ENCODE results near the gene LCOR. TPM values are rescaled to one million over a fixed set of nuclear protein-coding genes. Genes with fewer than 3 reads are reported as not detected.
"Not testable (repeated sequence)": the region's sequence is repeated elsewhere in the genome, so short reads cannot be mapped to it uniquely, and the experiment has no call there.

LCOR gene
- total RNA-seq, 3 donors from 2014 or later (not counting 1 experiment from before 2014, with no cell fraction given): 68.5 to 92.4 (median 87.7) TPM

DNA sequence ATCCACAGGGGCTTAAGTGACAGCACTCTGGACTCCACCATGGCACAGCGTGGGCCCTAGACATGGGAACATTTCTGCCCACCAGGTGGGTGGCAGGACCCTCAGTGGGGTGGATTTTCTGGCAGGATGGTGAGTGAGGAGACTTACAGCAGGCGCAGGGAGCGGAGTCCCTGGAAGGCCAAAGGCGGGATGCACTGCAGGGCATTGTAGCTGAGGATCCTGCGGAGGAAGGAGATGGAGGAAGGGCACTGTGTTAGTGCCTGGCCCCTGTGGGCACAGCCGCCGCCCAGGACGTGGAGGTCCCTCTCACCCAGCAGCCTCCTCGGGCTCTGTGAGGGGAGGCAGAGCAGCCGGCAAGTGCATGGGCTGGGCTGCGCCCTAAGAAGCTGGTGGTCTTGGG is 199.4 kb downstream of the LCOR start:
- intact Hi-C loops (cut with micrococcal nuclease): no loop called here
- Histone ChIP-seq H3K9me3 (ENCODE audit: control insufficient read depth, insufficient read depth, low read length) (no peaks in the 10 kb centered on the region), H3K4me3 (ENCODE audit: low read length) (no peak overlapping the region), H3K36me3 (ENCODE audit: control insufficient read depth, insufficient read depth, low read length) (no peaks in the 10 kb centered on the region), H3K27me3 (ENCODE audit: control insufficient read depth, insufficient read depth, low read length) (no peaks in the 10 kb centered on the region), H3K27ac (ENCODE audit: low read length) (no peak overlapping the region), H3K4me1 (ENCODE audit: control insufficient read depth, insufficient read depth, low read length) (no peaks in the 10 kb centered on the region)
- no peaks in the 10 kb centered on the region for H3K36me3 Mint-ChIP-seq
- ATAC-seq (no peak), DNase-seq (no peak)
- peaks cover 0 to 10% of the 10 kb centered on the region in 2 donors for H3K27me3 Mint-ChIP-seq (ENCODE audit: low read depth in 2 of 2)
- TF ChIP-seq, protein P1, sequence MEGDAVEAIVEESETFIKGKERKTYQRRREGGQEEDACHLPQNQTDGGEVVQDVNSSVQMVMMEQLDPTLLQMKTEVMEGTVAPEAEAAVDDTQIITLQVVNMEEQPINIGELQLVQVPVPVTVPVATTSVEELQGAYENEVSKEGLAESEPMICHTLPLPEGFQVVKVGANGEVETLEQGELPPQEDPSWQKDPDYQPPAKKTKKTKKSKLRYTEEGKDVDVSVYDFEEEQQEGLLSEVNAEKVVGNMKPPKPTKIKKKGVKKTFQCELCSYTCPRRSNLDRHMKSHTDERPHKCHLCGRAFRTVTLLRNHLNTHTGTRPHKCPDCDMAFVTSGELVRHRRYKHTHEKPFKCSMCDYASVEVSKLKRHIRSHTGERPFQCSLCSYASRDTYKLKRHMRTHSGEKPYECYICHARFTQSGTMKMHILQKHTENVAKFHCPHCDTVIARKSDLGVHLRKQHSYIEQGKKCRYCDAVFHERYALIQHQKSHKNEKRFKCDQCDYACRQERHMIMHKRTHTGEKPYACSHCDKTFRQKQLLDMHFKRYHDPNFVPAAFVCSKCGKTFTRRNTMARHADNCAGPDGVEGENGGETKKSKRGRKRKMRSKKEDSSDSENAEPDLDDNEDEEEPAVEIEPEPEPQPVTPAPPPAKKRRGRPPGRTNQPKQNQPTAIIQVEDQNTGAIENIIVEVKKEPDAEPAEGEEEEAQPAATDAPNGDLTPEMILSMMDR (IDR thresholded peaks at IDR 0.05): no peak
- no peak overlapping the region for H3K27ac Mint-ChIP-seq
- H3K4me3 Mint-ChIP-seq: no peak overlapping the region
- no peaks in the 10 kb centered on the region for H3K9me3 Mint-ChIP-seq
- WGBS (ENCODE audit: insufficient coverage): 89% methylated on average over 11 of the region's 11 CpGs
- no peaks in the 10 kb centered on the region for H3K4me1 Mint-ChIP-seq

DNA sequence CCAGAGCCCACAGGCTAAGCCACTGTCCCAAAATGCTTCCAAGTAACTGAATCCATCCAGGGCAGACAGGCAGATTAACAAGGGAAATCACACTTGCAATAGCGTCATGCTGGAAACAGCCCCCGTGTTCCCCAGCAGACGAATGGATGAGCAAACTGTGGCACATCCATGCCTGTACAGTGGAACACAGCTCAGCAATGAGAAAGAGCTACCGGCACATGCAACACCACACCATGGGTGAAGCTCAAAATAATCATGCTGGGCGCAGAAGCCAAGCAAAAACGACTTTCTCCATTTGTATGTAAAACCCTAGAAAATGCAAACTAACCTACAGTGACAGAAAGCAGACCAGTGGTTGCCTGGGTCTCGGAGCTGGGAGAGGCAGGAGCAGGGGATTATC is 200.5 kb downstream of the LCOR start:
- no peaks in the 10 kb centered on the region for H3K36me3 Mint-ChIP-seq
- DNase-seq (no peak), ATAC-seq (no peak)
- TF ChIP-seq, protein P1 (IDR thresholded peaks at IDR 0.05): no peak
- peaks cover 6% of the 10 kb centered on the region for H3K4me1 ChIP-seq (ENCODE audit: control insufficient read depth, insufficient read depth, low read length)
- peaks cover 0 to 14% of the 10 kb centered on the region in 2 donors for H3K27me3 Mint-ChIP-seq (ENCODE audit: low read depth in 2 of 2)
- H3K27ac ChIP-seq (ENCODE audit: low read length): no peak overlapping the region
- 82% methylated on average over 6 of the region's 7 CpGs for WGBS (ENCODE audit: insufficient coverage)
- no peak overlapping the region for H3K27ac Mint-ChIP-seq
- no peaks in the 10 kb centered on the region for H3K36me3 ChIP-seq (ENCODE audit: control insufficient read depth, insufficient read depth, low read length)
- H3K27me3 ChIP-seq (ENCODE audit: control insufficient read depth, insufficient read depth, low read length): no peaks in the 10 kb centered on the region
- intact Hi-C loops (cut with micrococcal nuclease): no loop called here
- H3K9me3 ChIP-seq (ENCODE audit: control insufficient read depth, insufficient read depth, low read length): no peaks in the 10 kb centered on the region
- H3K4me3 Mint-ChIP-seq: no peak overlapping the region
- H3K9me3 Mint-ChIP-seq: no peaks in the 10 kb centered on the region
- peaks cover 0 to 11% of the 10 kb centered on the region in 2 donors for H3K4me1 Mint-ChIP-seq
- H3K4me3 ChIP-seq (ENCODE audit: low read length): no peak overlapping the region

DNA sequence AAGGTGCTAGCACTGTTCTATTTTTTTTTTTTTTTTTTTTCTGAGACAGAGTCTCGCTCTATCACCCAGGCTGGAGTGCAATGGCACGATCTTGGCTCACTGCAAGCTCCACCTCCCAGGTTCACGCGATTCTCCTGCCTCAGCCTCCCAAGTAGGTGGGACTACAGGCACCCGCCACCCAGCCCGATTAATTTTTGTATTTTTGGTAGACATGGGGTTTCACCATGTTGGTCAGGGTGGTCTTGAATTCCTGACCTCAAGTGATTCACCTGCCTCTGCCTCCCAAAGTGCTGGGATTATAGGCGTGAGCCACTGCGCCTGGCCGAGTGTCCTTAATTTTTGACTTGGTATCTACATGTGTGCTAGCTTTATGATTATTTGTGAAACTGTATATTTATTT is 201.7 kb downstream of the LCOR start:
- H3K27ac ChIP-seq (ENCODE audit: low read length); H3K4me3 ChIP-seq (ENCODE audit: low read length); H3K27me3 ChIP-seq (ENCODE audit: control insufficient read depth, insufficient read depth, low read length); intact Hi-C loops (cut with micrococcal nuclease); H3K27ac Mint-ChIP-seq; DNase-seq; ATAC-seq; H3K9me3 ChIP-seq (ENCODE audit: control insufficient read depth, insufficient read depth, low read length); H3K9me3 Mint-ChIP-seq; H3K36me3 ChIP-seq (ENCODE audit: control insufficient read depth, insufficient read depth, low read length); H3K4me3 Mint-ChIP-seq; H3K36me3 Mint-ChIP-seq: not testable (repeated sequence)
- H3K4me1 Mint-ChIP-seq: peaks cover 0 to 20% of the 10 kb centered on the region in 2 donors
- peaks cover 0 to 15% of the 10 kb centered on the region in 2 donors for H3K27me3 Mint-ChIP-seq (ENCODE audit: low read depth in 2 of 2)
- WGBS (ENCODE audit: insufficient coverage): 96% methylated on average over 9 of the region's 9 CpGs
- H3K4me1 ChIP-seq (ENCODE audit: control insufficient read depth, insufficient read depth, low read length): peaks cover 11% of the 10 kb centered on the region

DNA sequence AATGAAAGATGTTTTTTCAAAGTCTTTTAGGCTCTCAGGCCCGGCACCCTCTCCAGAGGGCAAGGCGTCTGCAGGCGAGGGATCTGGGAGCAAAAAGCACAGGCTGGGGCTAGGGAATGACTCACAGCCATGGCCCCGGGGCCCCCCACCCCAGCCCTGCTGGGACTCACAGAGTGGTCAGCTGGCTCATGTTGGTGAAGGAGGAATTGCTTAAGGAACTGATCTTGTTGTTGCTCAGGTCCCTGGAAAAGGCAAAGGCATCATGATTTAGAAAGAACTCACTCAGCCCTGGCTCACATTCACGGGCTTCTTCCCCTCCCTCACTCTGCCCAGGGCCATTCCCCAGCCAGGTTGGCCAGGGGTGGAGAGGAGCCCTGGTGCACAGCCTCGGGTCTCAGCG is 202.2 kb downstream of the LCOR start:
- ATAC-seq (no peak), DNase-seq (no peak)
- Mint-ChIP-seq H3K27me3 (ENCODE audit: low read depth in 2 of 2) (peaks cover 0 to 15% of the 10 kb centered on the region in 2 donors), H3K4me3 (no peak overlapping the region), H3K9me3 (no peaks in the 10 kb centered on the region), H3K36me3 (no peaks in the 10 kb centered on the region), H3K4me1 (peaks cover 0 to 20% of the 10 kb centered on the region in 2 donors), H3K27ac (no peak overlapping the region)
- H3K36me3 ChIP-seq (ENCODE audit: control insufficient read depth, insufficient read depth, low read length): no peaks in the 10 kb centered on the region
- H3K27ac ChIP-seq (ENCODE audit: low read length): no peak overlapping the region
- 86% methylated on average over 7 of the region's 7 CpGs for WGBS (ENCODE audit: insufficient coverage)
- TF ChIP-seq, protein P1 (IDR thresholded peaks at IDR 0.05): no peak
- no peaks in the 10 kb centered on the region for H3K9me3 ChIP-seq (ENCODE audit: control insufficient read depth, insufficient read depth, low read length)
- intact Hi-C loops (cut with micrococcal nuclease): no loop called here
- no peaks in the 10 kb centered on the region for H3K27me3 ChIP-seq (ENCODE audit: control insufficient read depth, insufficient read depth, low read length)
- H3K4me1 ChIP-seq (ENCODE audit: control insufficient read depth, insufficient read depth, low read length): peaks cover 11% of the 10 kb centered on the region
- no peak overlapping the region for H3K4me3 ChIP-seq (ENCODE audit: low read length)

Measured in natural killer cell (primary cell).